GM19372 (cell line): ENCODE measurements around the gene TAS2R40.
"Not testable (repeated sequence)": the region's sequence is repeated elsewhere in the genome, so short reads cannot be mapped to it uniquely, and the experiment has no call there.

Source experiments
- ATAC-seq: cut with Tn5 transposase; IDR thresholded peaks from one replicate; pipeline ENCODE4 v1.9.1; 2021; ENCODE audit warnings: mild to moderate bottlenecking, low read depth, moderate library complexity; ENCODE audit not compliant: unreplicated experiment

Gene TAS2R40

GRCh38 chr7:143247372-143247771, 25.5 kb downstream of the TAS2R40 start:
- ATAC-seq: no peak

- no peak for ATAC-seq
These were observed 27.0 kb downstream of the TAS2R40 start for GRCh38 chr7:143248761-143249354.

- ATAC-seq: no peak
These were observed 28.4 kb downstream of the TAS2R40 start for GRCh38 chr7:143250199-143250598.

- ATAC-seq: no peak
These were observed 29.0 kb downstream of the TAS2R40 start for GRCh38 chr7:143250822-143251221.

GRCh38 chr7:143252006-143252405, 30.2 kb downstream of the TAS2R40 start:
- no peak for ATAC-seq

GRCh38 chr7:143255564-143255963, 33.7 kb downstream of the TAS2R40 start:
- ATAC-seq: no peak

GRCh38 chr7:143256325-143256724, 34.5 kb downstream of the TAS2R40 start:
- ATAC-seq: no peak

- peak; percentile 62 for ATAC-seq
These were observed 35.1 kb downstream of the TAS2R40 start for GRCh38 chr7:143256932-143257331.

- ATAC-seq: no peak
These were observed 35.7 kb downstream of the TAS2R40 start for GRCh38 chr7:143257501-143257900.

- ATAC-seq: no peak
These were observed 37.0 kb downstream of the TAS2R40 start for GRCh38 chr7:143258831-143259230.

GRCh38 chr7:143259765-143260164, 37.9 kb downstream of the TAS2R40 start:
- no peak for ATAC-seq

GRCh38 chr7:143261901-143262300, 40.1 kb downstream of the TAS2R40 start:
- no peak for ATAC-seq

- ATAC-seq: peak; percentile 96
These were observed 41.7 kb downstream of the TAS2R40 start, which contains the start of gene GSTK1 for GRCh38 chr7:143263266-143264195. GSTK1 (plus strand) TSS chr7:143263441; CDS start chr7:143263514, 73 bp downstream.

GRCh38 chr7:143264196-143264568, 42.3 kb downstream of the TAS2R40 start:
- not testable (repeated sequence) for ATAC-seq

GRCh38 chr7:143265017-143265693, 43.3 kb downstream of the TAS2R40 start:
- no peak for ATAC-seq

- no peak for ATAC-seq
These were observed 47.4 kb downstream of the TAS2R40 start for GRCh38 chr7:143269251-143269650.

- ATAC-seq: no peak
These were observed 49.4 kb downstream of the TAS2R40 start for GRCh38 chr7:143271240-143271639.
